ENCODE results near the gene ARMCX6. TPM values are rescaled to one million over a fixed set of nuclear protein-coding genes. Genes with fewer than 3 reads are reported as not detected.
"Not testable (repeated sequence)": the region's sequence is repeated elsewhere in the genome, so short reads cannot be mapped to it uniquely, and the experiment has no call there.

The ARMCX6 gene
- total RNA-seq, 1 donor from 2014 or later, result 50.5 TPM

GRCh38 chrX:101605728-101606127 is 12.1 kb downstream of the ARMCX6 start:
- Mint-ChIP-seq H3K4me1 (no peaks in the 10 kb centered on the region), H3K4me3 (no peak overlapping the region), H3K27ac (no peak overlapping the region), H3K36me3 (ENCODE audit: low read depth) (no peaks in the 10 kb centered on the region), H3K27me3 (no peaks in the 10 kb centered on the region), H3K9me3 (no peaks in the 10 kb centered on the region)
- intact Hi-C loops (cut with micrococcal nuclease), result no loop called here
- POLR2A ChIA-PET, result no interaction called here
- DNase-seq (no peak), ATAC-seq (ENCODE audit: low read depth) (no peak)
- TF ChIP-seq, protein P1, sequence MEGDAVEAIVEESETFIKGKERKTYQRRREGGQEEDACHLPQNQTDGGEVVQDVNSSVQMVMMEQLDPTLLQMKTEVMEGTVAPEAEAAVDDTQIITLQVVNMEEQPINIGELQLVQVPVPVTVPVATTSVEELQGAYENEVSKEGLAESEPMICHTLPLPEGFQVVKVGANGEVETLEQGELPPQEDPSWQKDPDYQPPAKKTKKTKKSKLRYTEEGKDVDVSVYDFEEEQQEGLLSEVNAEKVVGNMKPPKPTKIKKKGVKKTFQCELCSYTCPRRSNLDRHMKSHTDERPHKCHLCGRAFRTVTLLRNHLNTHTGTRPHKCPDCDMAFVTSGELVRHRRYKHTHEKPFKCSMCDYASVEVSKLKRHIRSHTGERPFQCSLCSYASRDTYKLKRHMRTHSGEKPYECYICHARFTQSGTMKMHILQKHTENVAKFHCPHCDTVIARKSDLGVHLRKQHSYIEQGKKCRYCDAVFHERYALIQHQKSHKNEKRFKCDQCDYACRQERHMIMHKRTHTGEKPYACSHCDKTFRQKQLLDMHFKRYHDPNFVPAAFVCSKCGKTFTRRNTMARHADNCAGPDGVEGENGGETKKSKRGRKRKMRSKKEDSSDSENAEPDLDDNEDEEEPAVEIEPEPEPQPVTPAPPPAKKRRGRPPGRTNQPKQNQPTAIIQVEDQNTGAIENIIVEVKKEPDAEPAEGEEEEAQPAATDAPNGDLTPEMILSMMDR (IDR thresholded peaks at IDR 0.05), result no peak
- CTCF ChIA-PET, result no interaction called here

DNA sequence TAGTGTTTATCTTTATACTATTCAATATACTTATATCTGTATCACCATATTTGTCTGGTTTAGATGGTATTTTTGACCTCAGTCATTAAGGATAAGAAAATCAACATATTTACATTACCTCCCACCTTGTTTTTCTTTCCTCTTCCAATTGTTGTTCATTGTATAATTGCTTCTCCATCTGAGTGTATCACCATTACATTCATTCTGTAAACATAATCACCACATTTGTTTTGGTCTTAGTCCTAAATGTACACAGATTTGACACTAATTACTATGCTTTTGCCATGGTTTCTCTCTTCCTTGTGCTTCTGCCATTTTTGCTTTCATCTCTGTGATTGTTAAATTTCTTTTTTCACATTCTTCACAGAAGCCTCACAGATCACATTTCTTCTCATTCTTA is 12.7 kb downstream of the ARMCX6 start:
- no peaks in the 10 kb centered on the region for H3K36me3 Mint-ChIP-seq (ENCODE audit: low read depth)
- CTCF ChIA-PET, result no interaction called here
- no peaks in the 10 kb centered on the region for H3K9me3 Mint-ChIP-seq
- H3K27ac Mint-ChIP-seq, result no peak overlapping the region
- TF ChIP-seq, protein P1 (IDR thresholded peaks at IDR 0.05), result no peak
- H3K27me3 Mint-ChIP-seq, result no peaks in the 10 kb centered on the region
- DNase-seq, result no peak
- intact Hi-C loops (cut with micrococcal nuclease), result no loop called here
- no peak for ATAC-seq (ENCODE audit: low read depth)
- H3K4me3 Mint-ChIP-seq, result no peak overlapping the region
- no peaks in the 10 kb centered on the region for H3K4me1 Mint-ChIP-seq
- POLR2A ChIA-PET, result no interaction called here

GRCh38 chrX:101602077-101602476 is 15.7 kb downstream of the ARMCX6 start:
- Mint-ChIP-seq H3K36me3 (ENCODE audit: low read depth) (no peaks in the 10 kb centered on the region), H3K27me3 (no peaks in the 10 kb centered on the region), H3K4me3 (no peak overlapping the region), H3K9me3 (no peaks in the 10 kb centered on the region), H3K27ac (no peak overlapping the region), H3K4me1 (no peaks in the 10 kb centered on the region)
- no peak for ATAC-seq (ENCODE audit: low read depth)
- POLR2A ChIA-PET, result no interaction called here
- TF ChIP-seq, protein P1 (IDR thresholded peaks at IDR 0.05), result no peak
- CTCF ChIA-PET, result no interaction called here
- intact Hi-C loops (cut with micrococcal nuclease), result no loop called here
- DNase-seq, result no peak

DNA sequence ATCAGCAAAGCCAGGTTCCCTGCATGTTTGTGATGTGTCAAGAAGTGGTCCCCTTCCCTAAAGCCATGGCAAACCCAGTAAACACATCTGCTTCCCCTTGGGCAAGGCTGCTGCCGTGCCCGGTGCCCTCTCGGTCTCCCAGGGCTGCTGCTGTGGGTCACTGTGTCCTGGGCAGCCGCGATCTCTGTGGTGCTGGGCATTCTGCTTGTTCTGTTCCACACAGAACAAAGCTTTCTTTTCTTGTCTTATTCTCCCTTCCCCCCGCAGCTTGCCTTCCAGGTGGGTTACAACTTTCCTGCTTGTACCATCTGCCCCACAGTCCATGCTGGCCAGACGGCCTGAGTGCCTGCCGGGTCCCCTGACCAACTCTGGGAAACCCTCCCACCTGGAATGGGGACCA is 18.2 kb downstream of the ARMCX6 start:
- H3K4me1 Mint-ChIP-seq; POLR2A ChIA-PET; H3K27ac Mint-ChIP-seq; CTCF ChIA-PET; H3K36me3 Mint-ChIP-seq (ENCODE audit: low read depth); ATAC-seq (ENCODE audit: low read depth); DNase-seq; H3K4me3 Mint-ChIP-seq; H3K27me3 Mint-ChIP-seq; H3K9me3 Mint-ChIP-seq: not testable (repeated sequence)
- intact Hi-C loops (cut with micrococcal nuclease), result loop anchor here (5.0 kb wide), 6 partner anchors 158 to 1263 kb away; no protein-coding TSS in a partner anchor

- H3K27ac Mint-ChIP-seq, result peak overlapping the region; percentile 46
- intact Hi-C loops (cut with micrococcal nuclease), result loop anchor here (5.0 kb wide), 6 partner anchors 161 to 1266 kb away; no protein-coding TSS in a partner anchor
- TF ChIP-seq, protein P1 (IDR thresholded peaks at IDR 0.05), result no peak
- H3K4me3 Mint-ChIP-seq, result no peak overlapping the region
- peaks cover 6% of the 10 kb centered on the region for H3K27me3 Mint-ChIP-seq
- CTCF ChIA-PET, result interaction anchor here (1.4 to 2.2 kb wide), 2 partner anchors 163 to 180 kb away, joined by 3 to 11 read pairs; no protein-coding TSS in a partner anchor
- ATAC-seq (ENCODE audit: low read depth), result peak; percentile 94
- peaks cover 6% of the 10 kb centered on the region for H3K4me1 Mint-ChIP-seq
- no peaks in the 10 kb centered on the region for H3K9me3 Mint-ChIP-seq
- POLR2A ChIA-PET, result no interaction called here
- H3K36me3 Mint-ChIP-seq (ENCODE audit: low read depth), result no peaks in the 10 kb centered on the region
- no peak for DNase-seq
Observed at GRCh38 chrX:101595739-101596419, 21.9 kb downstream of the ARMCX6 start.

Other genes with a start within 250 kb of the ARMCX6 start
- gene BTK, start 231.8 kb downstream of the ARMCX6 start, total RNA-seq, result 193 and 219 TPM in 2 replicates
- gene RPL36A, start 227.0 kb downstream of the ARMCX6 start, total RNA-seq, result 234 and 287 TPM in 2 replicates
- 32.0 and 32.2 TPM in 2 replicates for gene GLA, start 210.1 kb downstream of the ARMCX6 start, total RNA-seq
- 70.5 and 76.9 TPM in 2 replicates for gene HNRNPH2, start 209.8 kb downstream of the ARMCX6 start, total RNA-seq
- gene ARMCX4, start 132.5 kb downstream of the ARMCX6 start, total RNA-seq, result 3.6 and 4.6 TPM in 2 replicates
- 0.38 and 0.42 TPM in 2 replicates for gene ARMCX1, start 67.5 kb downstream of the ARMCX6 start, total RNA-seq
- 23.2 and 24.0 TPM in 2 replicates for gene ARMCX3, start 5.2 kb upstream of the ARMCX6 start, total RNA-seq
- gene ARMCX2, start 41.9 kb upstream of the ARMCX6 start, total RNA-seq, result 8.3 and 11.2 TPM in 2 replicates

Measured in activated B cell treated with CpG ODN at 0.5 μM for 24 hours (primary cell).